HG02759 (cell line): ENCODE results near the gene CLCN5.

Source experiments
- ATAC-seq: cut with Tn5 transposase; IDR thresholded peaks from one replicate; pipeline ENCODE4 v1.9.1; 2021; ENCODE audit warnings: mild to moderate bottlenecking, moderate library complexity; ENCODE audit not compliant: unreplicated experiment

CLCN5 gene

DNA sequence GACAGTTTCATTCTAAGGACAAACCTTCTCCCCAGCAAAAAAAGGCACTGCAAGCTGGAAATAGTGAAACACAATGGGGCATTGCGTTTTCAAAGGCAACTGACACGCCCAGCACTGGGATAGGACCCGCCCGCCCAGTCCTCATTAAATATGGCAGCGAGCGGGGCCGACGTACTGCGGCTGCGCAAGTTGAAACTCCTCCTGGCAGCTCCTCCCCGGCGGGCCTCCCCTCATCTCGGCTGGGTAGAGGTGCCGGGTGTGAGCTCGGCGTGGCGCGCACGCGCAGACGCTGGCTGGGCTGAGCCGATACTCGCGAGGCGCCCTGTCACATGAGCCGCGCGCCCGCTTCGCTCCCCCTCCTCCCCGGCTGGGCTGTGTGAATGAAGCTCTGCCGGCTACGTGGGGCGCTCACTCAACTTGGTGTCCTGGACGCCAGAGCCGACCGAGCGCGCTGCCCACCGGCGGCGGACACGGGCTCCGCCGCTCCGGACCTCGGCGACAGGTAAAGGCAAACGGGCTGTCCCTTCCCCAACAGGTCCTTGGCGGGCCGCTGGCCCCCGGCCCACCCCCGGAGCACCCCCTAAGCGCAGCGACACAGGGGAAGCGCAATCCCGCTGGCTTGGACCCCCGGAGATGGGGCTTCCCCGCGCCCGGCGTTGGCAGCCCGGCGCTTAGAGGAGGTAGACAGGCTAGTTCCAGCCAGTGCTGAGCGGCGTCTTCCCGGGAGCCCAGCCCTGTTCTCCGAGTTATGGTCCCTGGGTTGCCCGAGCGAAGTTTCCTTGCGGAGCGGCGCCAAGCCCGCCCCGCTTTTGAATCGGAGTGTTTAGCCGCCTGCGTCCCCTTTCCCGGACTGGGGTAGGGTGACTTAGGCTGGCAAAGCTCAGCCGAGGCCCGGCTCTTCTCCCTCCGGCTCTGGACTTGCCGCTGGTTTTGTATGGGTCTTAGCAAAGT is at the start of gene CLCN5:
TSS of gene CLCN5 (plus strand) at position 306 of the 951 bp plus-strand sequence. CDS start 2,703 bp downstream, outside the sequence.
- peak; percentile 99 for ATAC-seq

- ATAC-seq = no peak
These were observed 45.6 kb upstream of the CLCN5 start for GRCh38 chrX:49876750-49877149.

- ATAC-seq = no peak
These were observed 44.8 kb upstream of the CLCN5 start for GRCh38 chrX:49877397-49878101.

DNA sequence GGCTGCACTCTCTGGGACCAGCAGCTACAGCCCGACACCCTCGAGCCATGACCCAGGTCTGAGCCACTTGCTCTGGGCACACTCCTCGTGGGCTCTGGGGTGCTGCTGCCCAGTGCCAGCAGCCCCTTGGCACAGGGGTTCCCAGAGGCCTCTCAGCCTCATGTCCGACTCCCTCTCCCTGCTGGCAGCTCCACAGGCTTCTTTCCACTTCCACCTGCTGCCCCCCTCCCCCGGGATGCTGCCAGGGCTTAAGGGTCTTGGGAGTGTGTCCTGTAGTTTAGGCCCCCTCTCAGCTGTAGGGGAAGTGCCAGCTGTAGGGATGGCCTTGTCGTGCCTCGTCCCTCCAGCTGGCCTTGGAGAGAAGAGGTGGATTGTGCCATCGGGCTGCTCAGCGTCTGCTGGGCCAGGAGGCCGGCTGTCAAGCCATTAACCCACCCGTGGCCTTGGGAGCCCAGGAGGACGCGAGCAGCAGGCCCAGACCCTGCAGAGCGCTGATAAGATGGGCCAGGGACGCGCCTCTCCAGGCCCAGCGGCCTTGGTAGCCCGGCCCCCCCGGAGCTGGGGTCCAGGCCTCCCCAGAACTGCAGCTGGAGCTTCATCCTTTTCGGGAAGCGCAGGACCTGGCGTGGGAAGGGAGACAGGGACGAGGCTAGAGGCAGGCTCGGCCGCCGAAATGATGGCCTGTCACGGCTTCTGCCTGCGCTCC is 44.1 kb upstream of the CLCN5 start:
- ATAC-seq = no peak

DNA sequence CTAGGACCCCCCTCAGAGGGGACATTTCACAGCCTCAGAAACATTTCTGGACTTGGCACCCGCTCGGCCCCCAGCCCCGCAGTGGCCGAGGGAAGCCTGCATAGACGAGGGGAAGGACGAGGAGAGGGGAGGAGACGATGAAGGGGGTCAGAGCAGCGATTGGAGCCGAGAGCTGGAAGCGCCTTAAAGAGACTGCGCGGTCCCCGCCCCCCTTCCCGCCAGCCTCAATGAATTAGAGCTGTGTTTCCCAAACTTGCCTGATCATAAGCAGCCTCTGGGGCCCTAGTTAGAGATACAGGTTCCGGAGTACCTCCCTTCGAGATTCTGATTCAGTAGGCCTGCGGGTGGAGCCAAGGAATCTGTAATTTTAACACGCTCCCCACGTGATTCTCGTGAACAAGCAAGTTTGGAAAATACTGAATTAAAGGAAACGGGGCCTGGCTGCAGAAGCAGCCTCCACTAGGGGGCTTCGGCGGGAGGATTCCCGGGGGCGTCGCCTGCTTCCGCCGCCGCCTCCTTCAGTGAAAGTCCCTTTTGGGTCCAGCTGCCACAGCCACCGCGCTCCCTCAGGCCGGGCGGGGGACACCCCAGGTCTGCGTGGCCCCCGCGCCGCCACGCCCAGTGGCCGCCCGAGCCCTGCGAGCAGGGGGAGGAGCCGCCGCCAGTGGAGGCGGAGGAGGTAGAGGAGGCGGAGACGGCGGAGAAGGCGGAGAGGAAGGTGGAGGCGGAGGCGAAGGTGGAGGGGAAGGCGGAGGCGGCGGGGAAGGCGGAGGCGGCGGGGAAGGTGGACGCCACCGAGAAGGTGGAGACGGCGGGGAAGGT is 43.4 kb upstream of the CLCN5 start, which contains the start of gene USP27X:
TSS of gene USP27X (plus strand) at position 651 of the 822 bp plus-strand sequence. CDS start 824 bp downstream, outside the sequence.
- ATAC-seq = peak; percentile 91

GRCh38 chrX:49879656-49880277 is 42.6 kb upstream of the CLCN5 start:
- peak; percentile 12 for ATAC-seq

- ATAC-seq = no peak
These were observed 41.7 kb upstream of the CLCN5 start for GRCh38 chrX:49880668-49881067.

DNA sequence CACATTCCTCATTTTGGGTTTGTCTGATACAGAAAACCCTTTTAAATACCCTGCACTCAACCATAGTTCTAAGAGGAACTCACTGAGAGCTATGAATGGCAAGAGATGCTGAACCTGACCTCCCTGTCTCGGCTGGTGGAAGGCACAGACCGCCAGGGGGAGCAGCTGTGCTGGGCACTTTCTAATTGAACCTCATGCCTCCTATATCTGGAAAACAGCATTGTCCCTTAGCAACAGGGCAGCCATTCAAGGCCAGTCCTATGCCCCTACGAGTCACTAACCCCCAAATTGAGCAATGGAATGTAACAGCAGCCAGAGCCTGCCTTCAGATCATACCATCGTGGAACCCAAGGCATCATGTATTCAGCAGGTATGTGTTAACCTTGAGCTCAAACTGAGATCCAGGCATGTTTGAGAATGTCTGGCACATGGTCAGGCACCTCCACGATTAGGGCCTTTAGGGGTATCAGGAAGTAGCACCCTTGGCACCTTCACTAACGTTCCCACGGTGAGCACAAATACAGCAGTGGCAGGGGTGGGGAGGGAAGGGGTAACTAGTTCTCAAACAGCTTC is 38.0 kb upstream of the CLCN5 start:
- ATAC-seq = peak; percentile 48

- ATAC-seq = no peak
These were observed 29.9 kb upstream of the CLCN5 start for GRCh38 chrX:49892542-49892941.

- no peak for ATAC-seq
These were observed 25.4 kb upstream of the CLCN5 start for GRCh38 chrX:49896951-49897350.

GRCh38 chrX:49901048-49901447 is 21.3 kb upstream of the CLCN5 start:
- ATAC-seq = no peak

- ATAC-seq = no peak
These were observed 12.1 kb upstream of the CLCN5 start for GRCh38 chrX:49910344-49910743.

- ATAC-seq = no peak
These were observed 10.3 kb upstream of the CLCN5 start for GRCh38 chrX:49912086-49912485.

- ATAC-seq = no peak
These were observed 9.5 kb upstream of the CLCN5 start for GRCh38 chrX:49912861-49913260.

DNA sequence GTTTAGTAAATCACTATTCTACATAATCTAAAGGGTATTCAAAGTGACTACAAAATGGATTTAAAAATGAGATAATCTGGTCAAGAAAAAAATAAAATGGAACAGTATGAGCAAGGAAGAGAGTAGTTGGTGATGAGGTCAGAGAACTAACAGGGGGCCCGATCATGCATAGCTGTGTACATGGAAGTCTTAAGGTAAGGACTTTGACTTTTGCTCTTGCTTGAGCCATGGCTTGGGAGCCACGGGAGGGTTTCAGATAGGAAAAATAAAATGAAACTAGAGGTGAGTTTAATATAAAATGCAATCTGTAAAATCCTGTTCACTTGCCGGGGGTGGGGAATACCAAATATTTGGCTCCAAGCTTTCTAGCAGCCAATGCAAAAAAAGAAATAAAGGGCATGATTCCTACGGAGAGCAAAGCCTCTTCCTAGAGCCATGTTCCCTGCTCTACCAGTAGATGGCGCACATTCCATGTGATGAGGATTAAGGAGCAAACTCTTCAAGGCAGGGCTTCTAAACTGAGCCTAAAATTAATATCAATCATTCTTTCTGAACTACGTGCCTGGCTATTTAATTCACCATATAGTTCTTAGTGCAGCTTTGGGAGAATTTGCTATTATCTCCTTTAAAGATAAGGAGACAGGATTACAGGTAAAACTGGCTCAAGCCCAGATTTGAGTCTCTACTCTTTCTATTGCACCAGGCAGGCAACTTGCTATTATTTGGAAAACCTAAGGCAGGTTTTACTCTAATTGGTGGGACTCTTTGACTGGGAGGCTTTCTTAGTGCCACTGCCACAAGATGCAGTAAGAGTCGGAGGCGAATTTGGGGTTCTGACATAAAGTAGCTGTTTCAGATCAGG is 6.8 kb upstream of the CLCN5 start:
- ATAC-seq = no peak

- no peak for ATAC-seq
These were observed 2.8 kb upstream of the CLCN5 start for GRCh38 chrX:49919617-49920016.

DNA sequence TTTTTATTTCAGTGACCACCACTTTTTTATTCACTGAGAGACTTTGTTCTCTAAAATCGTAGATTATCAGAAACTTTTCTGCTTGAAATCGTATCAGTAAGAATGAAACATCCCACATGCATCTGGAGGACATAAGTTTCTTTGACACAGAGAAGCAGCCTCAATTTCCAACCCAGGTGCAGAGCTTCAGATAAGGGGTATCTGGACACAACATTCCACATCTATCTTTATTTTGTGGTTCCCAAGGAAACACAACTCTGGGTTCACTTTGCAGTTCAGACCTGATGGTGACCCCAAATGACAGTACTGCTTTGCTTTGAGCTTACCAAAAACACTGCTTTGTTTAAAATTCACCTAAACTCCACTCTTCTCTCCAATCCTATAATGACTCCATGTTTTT is 1.3 kb upstream of the CLCN5 start:
- no peak for ATAC-seq

GRCh38 chrX:49925176-49925575 is 2.8 kb downstream of the CLCN5 start:
- no peak for ATAC-seq

DNA sequence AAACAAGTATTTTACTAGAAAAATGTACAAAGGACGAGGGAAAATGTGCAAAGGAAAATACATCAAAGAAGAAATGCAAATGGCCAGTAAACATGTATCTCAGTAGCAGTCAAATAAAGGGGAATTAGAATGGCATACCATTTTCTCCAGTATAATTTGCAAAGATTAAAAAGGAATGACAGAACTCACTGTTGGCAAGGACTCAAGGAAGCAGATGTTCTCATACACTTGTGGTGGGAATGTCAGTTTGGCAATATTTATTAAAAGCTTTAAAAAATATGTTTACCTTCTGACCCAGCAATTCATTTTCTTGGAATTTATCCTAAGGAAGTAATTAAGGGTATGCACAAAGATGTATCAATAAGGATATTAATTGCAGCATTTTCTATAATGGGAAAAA is 7.6 kb downstream of the CLCN5 start:
- ATAC-seq = no peak
